ENCODE results near the gene NUDT4. TPM values are rescaled to one million over a fixed set of nuclear protein-coding genes. Genes with fewer than 3 reads are reported as not detected.

NUDT4 gene
- total RNA-seq, 4 donors from 2014 or later = 58.0 to 147 (median 90.9) TPM

DNA sequence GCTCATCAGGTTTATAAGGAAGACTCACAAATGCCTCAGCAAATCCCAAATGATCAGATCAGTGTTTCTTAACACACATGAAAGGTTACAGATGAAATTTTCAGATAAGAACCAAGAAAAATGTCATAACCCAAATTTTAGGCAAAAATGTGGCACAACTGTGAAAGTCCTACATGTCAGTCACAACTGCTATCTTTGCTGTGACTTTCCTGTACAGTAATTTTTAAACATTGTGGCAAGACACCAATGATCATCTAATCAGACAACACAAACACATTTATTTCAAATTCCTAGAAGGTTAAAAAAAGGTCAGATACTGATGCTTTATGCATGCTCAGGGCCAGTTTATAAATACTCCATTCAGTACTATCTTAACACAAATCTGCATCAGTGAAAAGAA, 31.1 kb downstream of the NUDT4 start:
- TF ChIP-seq, protein P1, sequence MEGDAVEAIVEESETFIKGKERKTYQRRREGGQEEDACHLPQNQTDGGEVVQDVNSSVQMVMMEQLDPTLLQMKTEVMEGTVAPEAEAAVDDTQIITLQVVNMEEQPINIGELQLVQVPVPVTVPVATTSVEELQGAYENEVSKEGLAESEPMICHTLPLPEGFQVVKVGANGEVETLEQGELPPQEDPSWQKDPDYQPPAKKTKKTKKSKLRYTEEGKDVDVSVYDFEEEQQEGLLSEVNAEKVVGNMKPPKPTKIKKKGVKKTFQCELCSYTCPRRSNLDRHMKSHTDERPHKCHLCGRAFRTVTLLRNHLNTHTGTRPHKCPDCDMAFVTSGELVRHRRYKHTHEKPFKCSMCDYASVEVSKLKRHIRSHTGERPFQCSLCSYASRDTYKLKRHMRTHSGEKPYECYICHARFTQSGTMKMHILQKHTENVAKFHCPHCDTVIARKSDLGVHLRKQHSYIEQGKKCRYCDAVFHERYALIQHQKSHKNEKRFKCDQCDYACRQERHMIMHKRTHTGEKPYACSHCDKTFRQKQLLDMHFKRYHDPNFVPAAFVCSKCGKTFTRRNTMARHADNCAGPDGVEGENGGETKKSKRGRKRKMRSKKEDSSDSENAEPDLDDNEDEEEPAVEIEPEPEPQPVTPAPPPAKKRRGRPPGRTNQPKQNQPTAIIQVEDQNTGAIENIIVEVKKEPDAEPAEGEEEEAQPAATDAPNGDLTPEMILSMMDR (IDR thresholded peaks at IDR 0.05; ENCODE audit: low read depth) = no peak

GRCh38 chr12:93413064-93413463, 35.3 kb downstream of the NUDT4 start:
- TF ChIP-seq, protein P1 (IDR thresholded peaks at IDR 0.05; ENCODE audit: low read depth) = no peak

DNA sequence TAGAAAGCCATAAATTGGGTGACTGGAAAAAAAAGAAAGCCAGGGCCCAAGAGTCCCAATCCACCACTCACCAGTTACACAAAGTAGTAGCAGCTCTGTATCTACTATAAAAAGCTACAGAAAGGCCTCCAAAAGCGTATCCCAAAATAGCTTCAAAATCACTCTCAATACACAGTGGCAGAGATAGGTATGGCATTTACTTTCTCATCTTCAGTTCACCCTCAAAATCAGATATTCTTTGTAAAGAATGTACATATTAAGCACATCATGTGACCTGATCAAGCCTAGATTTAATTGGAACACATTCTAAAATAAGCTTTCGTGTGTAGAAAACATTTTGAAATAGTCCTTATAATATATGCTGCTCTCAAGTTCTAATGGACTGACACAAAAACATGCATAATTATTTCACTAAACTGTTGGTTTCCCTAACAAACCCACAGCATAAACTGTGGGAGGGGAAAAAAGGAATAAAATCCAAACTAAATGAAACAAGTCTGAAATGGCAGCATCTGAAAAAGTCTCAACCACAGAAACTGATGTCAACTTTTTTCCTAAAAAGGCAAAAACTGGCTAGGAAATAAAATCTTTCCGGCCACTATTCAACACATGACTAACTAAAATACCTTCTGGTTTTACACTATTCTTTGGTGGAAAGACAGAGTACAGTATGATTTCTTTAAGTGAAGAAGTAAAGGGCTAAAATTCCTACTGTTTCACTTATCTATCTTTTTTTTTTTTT, 38.2 kb downstream of the NUDT4 start:
- TF ChIP-seq, protein P1 (IDR thresholded peaks at IDR 0.05; ENCODE audit: low read depth) = no peak

DNA sequence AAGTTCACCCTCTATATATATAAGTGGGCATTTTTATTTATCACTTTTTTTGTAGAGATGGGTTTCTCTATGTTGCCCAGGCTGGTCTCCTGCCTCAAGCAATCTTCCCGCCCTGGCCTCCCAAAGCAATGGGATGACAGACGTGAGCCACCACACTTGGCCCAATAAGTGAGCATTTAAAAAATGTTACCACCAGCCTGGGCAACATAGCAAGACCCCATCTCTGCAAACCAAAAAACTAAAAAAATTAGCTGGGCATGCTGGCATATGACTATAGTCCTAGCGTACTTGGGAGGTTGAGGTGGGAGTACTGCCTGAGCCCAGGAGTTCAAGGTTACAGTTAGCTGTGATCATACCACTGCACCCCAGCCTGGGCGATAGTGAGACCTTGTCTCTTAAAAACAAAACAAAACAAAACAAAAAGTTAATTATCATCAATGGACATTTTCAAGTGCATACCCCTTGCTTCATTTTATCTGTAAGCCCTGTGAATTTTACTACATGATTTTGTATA, 40.3 kb downstream of the NUDT4 start:
- TF ChIP-seq, protein P1 (IDR thresholded peaks at IDR 0.05; ENCODE audit: low read depth) = no peak

GRCh38 chr12:93419388-93420034, 41.8 kb downstream of the NUDT4 start:
- TF ChIP-seq, protein P1 (IDR thresholded peaks at IDR 0.05; ENCODE audit: low read depth) = no peak

DNA sequence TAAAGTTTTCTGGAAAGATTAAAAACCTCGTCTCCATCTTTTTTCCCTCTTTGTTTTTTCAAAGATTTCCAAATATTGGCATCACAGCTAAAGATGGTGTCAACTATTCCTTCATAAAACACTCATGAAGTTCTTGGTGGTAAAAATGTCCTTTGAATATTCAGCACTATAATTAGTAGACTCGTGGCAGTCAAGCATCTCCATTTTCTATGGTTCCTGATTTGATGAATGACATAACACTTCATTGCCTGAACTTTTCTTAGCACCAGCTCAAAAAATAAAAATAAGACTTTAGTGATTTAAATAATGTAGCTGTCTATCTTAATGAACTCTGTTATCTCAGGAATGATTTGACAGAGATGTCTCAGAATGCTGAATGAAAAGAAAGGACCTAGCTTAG, 44.3 kb downstream of the NUDT4 start:
- TF ChIP-seq, protein P1 (IDR thresholded peaks at IDR 0.05; ENCODE audit: low read depth) = no peak

GRCh38 chr12:93425736-93426411, 48.1 kb downstream of the NUDT4 start:
- TF ChIP-seq, protein P1 (IDR thresholded peaks at IDR 0.05; ENCODE audit: low read depth) = no peak
